ENCODE data around the gene ASTN2.

Gene ASTN2

GRCh38 chr9:117245175-117245829 lies 169.6 kb downstream of the ASTN2 start:
- DNase-seq (ENCODE audit: low spot score) = no peak

GRCh38 chr9:117242082-117242481 lies 172.8 kb downstream of the ASTN2 start:
- no peak for DNase-seq (ENCODE audit: low spot score)

DNA sequence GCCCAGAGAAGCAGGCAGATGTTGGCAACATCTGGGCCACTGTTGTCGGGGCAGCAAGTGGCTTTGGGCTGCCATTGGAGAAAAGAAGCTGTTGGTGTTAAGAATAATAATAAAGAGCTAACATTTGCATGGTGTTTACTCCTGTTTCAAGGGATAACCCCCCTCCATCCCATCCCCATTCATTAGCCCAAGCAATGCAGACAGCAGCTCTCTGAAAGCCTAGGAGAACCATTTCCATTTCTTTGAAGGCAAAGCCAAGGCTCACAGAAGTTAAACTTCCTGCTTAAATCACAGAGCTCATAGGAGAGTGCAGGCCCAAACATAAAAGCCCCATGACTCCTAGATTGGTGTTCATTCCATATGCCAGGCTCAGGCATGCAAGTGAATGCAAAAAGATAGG lies 175.4 kb downstream of the ASTN2 start:
- DNase-seq (ENCODE audit: low spot score) = no peak

DNA sequence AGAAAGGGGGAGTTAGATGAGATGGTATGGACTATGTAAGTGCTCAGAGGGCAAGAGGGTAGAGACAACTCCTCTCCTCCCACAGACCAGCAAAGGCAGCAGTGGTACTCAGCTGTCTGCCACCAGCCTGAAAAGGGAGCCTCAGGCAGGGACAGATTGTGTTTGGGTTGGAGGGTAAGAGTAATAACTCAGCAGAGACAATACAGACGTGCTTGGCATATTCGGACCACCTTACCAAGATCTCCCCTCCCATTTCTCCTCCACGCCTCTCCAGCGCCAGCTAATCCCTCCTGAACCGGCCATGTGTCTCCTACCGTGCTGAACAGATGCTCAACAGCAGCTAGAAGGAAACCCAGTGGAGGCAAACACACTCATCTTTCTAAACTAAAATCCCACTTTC lies 180.8 kb downstream of the ASTN2 start:
- no peak for DNase-seq (ENCODE audit: low spot score)

DNA sequence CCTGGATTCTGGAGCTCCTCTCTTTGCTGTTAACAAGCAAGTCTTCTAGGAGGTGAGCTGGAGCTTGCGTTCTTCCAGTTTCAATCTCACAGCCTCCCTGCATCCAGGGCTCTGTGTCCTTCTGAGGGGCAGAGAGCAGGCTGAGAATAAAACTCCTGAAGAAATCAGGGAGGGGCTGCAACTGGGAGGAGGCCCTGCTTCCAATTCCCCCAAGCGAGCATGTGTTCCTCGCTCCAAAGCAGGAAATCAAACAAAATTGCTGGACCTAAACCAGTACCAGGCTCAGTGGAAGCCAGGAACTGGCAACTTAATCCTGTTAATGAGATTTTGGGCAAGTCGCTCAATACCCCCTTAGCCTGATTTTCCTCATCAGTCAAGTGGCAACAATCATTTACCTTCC lies 181.8 kb downstream of the ASTN2 start:
- DNase-seq (ENCODE audit: low spot score) = no peak

DNA sequence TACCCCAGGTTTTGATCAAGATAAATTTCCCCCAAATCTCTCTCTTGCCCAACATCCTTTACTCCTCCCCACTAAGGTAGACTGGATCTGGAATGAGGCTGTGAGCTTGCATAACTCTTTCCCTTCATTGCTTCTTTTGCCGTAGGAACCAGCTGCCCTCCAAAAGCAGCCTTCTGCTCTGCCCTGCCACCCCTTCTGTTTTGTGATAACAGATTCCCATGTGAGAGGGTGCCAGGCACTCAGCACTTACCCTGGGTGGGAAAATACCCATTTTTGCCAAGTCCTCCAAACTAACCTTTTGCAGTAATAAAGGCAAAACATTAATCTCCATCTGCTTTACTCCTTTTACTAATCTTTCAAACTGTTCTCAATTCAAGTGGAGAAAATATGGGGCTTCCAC lies 182.6 kb downstream of the ASTN2 start:
- no peak for DNase-seq (ENCODE audit: low spot score)

DNA sequence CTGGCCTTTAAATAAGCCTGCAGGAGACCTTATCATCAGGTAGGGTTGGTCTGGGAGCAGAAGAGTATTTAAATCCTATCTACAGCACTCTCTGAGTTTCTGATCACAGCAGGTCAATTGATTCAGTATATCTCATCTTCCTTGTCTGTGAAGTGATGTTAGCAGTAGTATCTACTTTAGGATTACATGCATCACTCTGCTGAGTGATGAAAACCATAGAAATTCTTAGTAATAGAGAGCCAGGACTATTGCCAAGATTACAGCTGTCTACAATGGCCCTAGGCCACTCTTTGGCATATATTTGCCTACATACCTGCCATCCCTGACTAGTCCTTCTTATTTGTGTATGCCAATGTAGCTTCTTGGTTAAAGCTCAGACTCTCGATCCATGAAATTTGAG lies 183.8 kb downstream of the ASTN2 start:
- no peak for DNase-seq (ENCODE audit: low spot score)

GRCh38 chr9:117224695-117225094 lies 190.2 kb downstream of the ASTN2 start:
- DNase-seq (ENCODE audit: low spot score) = no peak

GRCh38 chr9:117218951-117219350 lies 195.9 kb downstream of the ASTN2 start:
- DNase-seq (ENCODE audit: low spot score) = no peak

DNA sequence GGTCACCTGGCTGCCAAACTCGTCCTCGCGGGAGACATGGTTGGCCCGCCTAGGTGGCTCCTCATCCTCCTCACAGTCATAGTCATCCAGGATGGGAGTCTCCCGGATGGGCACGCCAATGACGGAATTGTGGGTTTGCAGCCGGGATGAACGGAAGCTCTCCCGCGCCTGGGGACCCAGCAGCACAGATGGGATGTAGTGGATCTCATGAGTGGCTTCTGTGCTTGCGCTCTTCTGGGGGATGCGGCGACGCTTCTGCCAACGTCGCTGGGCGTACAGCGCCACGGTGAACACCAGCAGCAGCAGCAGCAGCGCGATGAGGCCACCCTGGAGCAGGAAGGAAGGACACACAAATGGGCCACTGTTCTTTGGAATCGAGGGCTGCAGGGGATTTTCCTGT lies 200.4 kb downstream of the ASTN2 start:
- no peak for DNase-seq (ENCODE audit: low spot score)

- DNase-seq (ENCODE audit: low spot score) = no peak
Observed at GRCh38 chr9:117211280-117211679, 203.6 kb downstream of the ASTN2 start.

- DNase-seq (ENCODE audit: low spot score) = no peak
Observed at GRCh38 chr9:117205806-117206205, 209.1 kb downstream of the ASTN2 start.

DNA sequence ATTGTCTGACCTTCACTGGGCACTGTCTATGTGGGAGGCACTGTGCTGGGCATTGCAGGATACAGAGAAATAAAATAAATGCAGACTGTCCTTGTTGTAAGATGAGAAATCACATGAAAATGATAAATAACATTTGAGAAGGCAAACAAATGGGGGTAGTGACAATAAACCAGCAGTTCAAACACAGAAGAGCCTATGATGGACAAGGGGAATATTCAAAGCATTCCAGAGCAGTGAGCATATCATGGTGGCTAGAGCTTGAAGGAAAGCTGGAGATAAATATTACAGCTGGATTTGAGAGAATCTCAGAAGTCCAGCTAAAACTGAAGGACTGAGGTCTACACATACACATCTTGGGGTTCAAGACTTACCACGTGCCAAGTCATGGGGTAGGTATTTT lies 209.9 kb downstream of the ASTN2 start:
- DNase-seq (ENCODE audit: low spot score) = no peak

DNA sequence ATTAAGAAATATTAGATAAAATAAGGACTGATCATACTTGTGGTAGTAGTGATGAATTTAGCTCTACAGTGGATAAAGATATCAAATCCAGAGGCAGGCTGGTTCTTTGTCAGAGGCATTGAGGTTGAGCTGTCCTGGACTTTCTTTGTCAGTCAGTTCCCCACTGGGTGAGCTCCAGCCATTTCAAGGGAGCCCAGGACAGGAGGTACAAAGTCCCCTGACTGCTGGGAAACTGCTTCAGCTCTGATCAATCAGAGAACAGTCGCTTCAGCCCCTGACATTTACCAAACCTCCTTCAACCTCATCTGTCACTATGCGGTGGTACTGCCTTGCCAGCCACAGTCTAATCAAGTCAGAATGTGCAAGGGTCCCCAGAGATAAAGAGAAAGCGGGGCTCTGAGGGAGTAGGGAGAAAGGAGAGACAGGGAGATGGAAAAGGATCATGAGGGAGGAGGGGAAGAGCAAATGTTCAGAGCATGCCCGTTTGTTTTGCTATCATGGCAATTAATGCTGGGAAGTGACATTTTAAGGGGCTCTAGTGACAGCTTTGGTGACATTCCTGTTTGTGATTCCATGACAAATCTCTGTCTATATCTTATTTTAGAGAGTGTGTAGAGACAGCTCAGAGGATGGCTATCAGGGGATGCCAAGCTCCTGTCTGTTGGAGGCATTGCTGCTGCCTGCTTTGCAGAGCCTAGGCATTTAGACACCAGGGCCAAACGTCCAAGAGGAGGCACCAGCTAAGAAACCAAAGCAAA lies 223.2 kb downstream of the ASTN2 start:
- DNase-seq (ENCODE audit: low spot score) = no peak

- DNase-seq (ENCODE audit: low spot score) = no peak
Observed at GRCh38 chr9:117189121-117189520, 225.7 kb downstream of the ASTN2 start.

GRCh38 chr9:117188394-117188793 lies 226.5 kb downstream of the ASTN2 start:
- no peak for DNase-seq (ENCODE audit: low spot score)

DNA sequence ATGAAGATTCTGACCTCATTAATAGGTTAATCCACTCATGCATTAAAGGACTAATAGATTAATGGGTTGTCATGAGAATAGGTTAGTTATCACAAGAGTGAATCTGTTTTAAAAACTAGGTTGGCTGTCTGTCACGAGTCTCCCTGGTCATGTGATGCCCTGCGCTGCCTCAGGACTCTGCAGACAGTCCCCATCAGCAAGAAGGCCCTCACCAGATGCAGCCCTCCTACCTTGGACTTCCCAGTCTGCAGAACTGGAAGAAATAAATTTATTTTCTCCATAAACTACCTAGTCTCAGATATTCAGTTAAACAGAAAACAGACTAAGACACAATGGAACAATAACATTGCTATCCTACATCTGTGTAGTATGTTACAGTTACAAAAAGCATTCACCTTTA lies 227.4 kb downstream of the ASTN2 start:
- no peak for DNase-seq (ENCODE audit: low spot score)

GRCh38 chr9:117184173-117184572 lies 230.7 kb downstream of the ASTN2 start:
- no peak for DNase-seq (ENCODE audit: low spot score)

DNA sequence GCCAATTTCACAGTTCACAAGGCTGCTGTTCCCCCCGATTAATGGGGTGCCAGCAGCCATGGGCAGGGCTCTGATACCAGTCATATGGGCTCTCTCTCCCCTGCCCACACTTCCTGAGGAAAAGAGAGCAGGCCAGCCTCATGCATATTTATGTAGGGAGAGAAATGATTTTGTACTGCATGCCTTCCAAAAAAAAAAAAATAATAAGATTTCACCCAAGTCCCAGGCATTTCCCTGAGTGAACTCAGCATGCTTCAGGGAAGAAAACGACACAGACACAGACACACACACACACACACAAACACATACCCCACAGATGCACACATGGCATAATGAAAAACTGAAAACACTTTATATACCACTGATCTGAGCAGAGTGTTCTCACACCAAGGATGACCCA lies 232.8 kb downstream of the ASTN2 start:
- no peak for DNase-seq (ENCODE audit: low spot score)

- DNase-seq (ENCODE audit: low spot score) = no peak
Observed at GRCh38 chr9:117180896-117181445, 233.9 kb downstream of the ASTN2 start.

DNA sequence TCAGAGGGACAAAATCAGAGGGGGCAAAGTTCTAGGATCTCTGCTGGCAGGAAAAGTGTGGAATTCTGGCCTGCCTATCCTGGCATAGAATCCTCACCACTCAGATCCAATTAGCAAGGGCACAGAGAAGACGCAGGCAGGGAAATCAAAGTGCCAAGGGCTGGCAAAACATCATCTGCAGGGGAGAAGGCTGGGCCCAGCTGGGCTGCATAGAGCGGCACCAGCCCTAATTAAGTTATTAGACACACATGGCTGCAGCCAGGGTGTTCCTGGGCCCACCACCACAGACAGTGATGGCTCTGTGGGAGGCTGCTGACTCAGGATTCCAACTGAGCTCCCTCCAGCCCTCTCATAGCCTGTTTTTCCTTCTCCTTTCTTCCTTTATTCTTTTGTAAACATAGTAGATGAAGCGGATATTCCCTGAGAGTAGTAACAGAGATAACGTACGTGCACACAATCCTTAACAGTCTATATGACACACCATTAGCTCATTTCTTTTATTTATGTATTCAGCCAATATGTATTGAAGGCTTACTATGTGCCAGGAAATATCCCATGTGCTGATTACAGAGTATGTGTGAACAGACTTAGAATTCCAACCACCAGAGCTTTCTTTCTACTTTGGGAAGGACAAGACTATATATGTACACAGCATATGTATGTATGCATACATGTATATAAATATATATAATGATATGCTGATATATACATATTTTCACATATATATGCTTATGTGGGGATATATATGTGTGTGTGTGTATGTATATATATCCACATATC lies 236.1 kb downstream of the ASTN2 start:
- no peak for DNase-seq (ENCODE audit: low spot score)

GRCh38 chr9:117170567-117170966 lies 244.3 kb downstream of the ASTN2 start:
- DNase-seq (ENCODE audit: low spot score) = no peak

- DNase-seq (ENCODE audit: low spot score) = no peak
Observed at GRCh38 chr9:117169089-117169621, 245.7 kb downstream of the ASTN2 start.
